HG03064 (cell line): Measurements from ENCODE around the gene CD37.
"Not testable (repeated sequence)": the region's sequence is repeated elsewhere in the genome, so short reads cannot be mapped to it uniquely, and the experiment has no call there.

Source experiments
- ATAC-seq: cut with Tn5 transposase; IDR thresholded peaks from one replicate; pipeline ENCODE4 v1.9.1; 2021; ENCODE audit warnings: low read depth; ENCODE audit not compliant: unreplicated experiment

CD37 gene

GRCh38 chr19:49371184-49371583 is 36.0 kb downstream of the CD37 start:
- no peak for ATAC-seq

DNA sequence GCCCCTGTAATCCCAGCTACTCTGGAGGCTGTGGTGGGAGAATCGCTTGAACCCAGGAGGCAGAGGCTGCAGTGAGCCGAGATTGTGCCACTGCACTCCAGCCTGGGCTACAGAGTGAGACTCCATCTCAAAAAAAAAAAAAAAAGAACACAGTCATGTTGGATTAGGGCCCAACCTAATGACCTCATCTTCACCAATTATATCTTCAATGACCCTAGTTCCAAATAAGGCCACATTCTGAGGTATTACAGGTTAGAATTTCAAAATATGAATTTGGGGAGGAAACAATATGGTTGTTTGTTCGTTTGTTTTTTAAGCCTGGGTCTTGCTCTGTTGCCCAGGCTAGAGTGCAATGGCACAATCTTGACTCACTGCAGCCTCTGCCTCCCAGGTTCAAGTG is 38.0 kb downstream of the CD37 start:
- ATAC-seq = not testable (repeated sequence)

DNA sequence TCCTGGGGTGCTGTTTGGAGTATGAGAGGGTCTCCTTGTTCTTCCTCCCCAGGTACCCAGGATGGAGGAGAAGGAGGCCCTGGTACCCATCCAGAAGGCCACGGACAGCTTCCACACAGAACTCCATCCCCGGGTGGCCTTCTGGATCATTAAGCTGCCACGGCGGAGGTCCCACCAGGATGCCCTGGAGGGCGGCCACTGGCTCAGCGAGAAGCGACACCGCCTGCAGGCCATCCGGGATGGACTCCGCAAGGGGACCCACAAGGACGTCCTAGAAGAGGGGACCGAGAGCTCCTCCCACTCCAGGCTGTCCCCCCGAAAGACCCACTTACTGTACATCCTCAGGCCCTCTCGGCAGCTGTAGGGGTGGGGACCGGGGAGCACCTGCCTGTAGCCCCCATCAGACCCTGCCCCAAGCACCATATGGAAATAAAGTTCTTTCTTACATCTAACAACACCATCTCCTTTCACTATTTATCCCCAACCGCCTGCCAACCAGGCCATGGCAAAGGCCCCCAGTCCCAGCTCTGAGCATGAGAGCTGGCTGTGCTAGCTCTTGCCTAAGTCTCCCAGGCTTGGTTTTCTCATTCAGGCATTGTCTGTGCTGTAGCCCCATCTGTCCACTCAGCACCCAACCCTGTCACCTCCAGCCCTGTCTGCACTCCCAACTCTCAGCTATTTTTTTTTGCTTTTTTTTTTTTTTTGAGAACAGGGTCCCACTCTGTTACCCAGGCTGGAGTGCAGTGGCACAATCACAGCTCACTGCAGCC is 39.6 kb downstream of the CD37 start:
- no peak for ATAC-seq

- no peak for ATAC-seq
These were observed 43.3 kb downstream of the CD37 start for GRCh38 chr19:49378512-49378911.

DNA sequence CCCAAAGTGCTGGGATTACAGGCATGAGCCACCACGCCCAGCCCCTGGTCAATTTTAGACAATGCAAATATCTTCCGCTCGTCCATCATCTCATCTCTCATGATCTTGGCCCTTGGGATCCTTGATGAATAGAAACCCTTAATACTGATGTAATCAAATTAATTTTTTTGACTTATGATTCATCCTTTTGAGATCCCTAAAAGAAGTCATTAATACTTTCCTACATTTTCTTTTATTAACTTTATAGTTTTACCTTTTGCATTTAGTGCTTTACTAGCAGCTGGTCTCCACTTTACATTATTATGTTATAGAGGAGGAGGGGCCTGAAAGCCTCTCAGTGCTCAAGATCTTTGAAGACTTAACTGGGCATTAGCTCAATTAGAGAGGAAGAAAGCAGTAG is 45.2 kb downstream of the CD37 start:
- ATAC-seq = no peak

DNA sequence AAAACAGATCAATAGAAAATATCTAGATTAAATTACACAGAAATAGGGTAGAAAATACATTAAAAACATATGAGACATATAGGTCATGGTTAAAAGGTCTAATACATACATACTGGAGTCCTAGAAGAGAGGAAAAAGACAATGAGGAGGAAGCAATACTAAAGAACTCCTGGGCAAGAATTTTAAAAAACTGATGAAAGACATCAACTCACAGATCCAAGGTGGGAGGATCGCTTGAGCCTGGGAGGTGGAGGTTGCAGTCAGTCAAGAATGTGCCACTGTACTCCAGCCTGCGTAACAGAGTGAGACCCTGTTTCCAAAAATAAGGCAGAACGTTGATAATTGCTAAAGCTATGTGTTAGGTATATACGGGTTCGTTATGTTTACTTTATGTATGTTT is 47.4 kb downstream of the CD37 start:
- no peak for ATAC-seq

DNA sequence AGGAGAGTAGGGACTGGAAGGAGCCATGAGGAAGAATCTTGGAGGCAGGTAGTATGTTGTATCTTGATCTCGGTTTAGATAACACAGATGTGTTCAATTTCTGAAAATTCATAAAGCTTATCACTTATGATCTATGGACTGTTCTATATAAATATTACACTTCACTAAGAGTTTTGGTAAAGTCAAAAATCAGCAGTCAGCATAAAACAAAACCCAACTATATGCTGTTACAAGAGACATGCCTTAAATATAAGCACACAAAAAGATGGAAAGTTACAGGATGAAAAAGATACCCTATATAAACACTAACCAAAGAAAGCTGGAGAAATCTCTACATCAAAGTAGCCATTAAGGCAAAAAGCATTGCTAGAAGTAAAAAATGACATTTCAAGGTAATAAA is 48.4 kb downstream of the CD37 start:
- ATAC-seq = no peak

GRCh38 chr19:49387936-49388372 is 52.7 kb downstream of the CD37 start, which contains the start of gene KASH5:
Gene KASH5, plus strand, starts transcription at chr19:49388249. Its CDS starts 2,635 bp downstream, at chr19:49390884.
- no peak for ATAC-seq

GRCh38 chr19:49389406-49389805 is 54.2 kb downstream of the CD37 start:
- no peak for ATAC-seq
